Osteoblast (primary cell): ENCODE results near the gene CHPF. TPM values are rescaled to one million over a fixed set of nuclear protein-coding genes. Genes with fewer than 3 reads are reported as not detected.

Experiments used
- DNase-seq: peaks from one replicate; pipeline ENCODE4 v3.0.0; 2011; ENCODE audit warnings: low spot score, mixed read lengths; ENCODE audit not compliant: insufficient read length; ENCODE audit errors: missing footprints
- H2AFZ ChIP-seq: 2 replicates; pipeline ENCODE4 v1.6.0; 2011; ENCODE audit warnings: mild to moderate bottlenecking, low read length
- H3K27ac ChIP-seq: 2 replicates; pipeline ENCODE4 v1.5.1; 2011; ENCODE audit warnings: mild to moderate bottlenecking, low read depth, low read length, moderate library complexity
- H3K27me3 ChIP-seq: 2 replicates; pipeline ENCODE4 v1.6.0; 2012; ENCODE audit warnings: mild to moderate bottlenecking, control low read depth, inconsistent platforms, low read length, moderate library complexity; ENCODE audit not compliant: insufficient read depth
- H3K36me3 ChIP-seq: 2 replicates; pipeline ENCODE4 v1.5.1; 2011; ENCODE audit warnings: mild to moderate bottlenecking, low read length, control low read depth, moderate library complexity; ENCODE audit not compliant: insufficient read depth
- H3K4me1 ChIP-seq: 2 replicates; pipeline ENCODE4 v1.5.1; 2011; ENCODE audit warnings: mild to moderate bottlenecking, low read length, control low read depth, moderate library complexity; ENCODE audit not compliant: insufficient read depth
- H3K4me2 ChIP-seq: 2 replicates; pipeline ENCODE4 v1.6.0; 2011; ENCODE audit warnings: mild to moderate bottlenecking, low read length; ENCODE audit not compliant: insufficient read depth
- H3K4me3 ChIP-seq: fragments of 200-600 bp; sonication (generic); 3 replicates; pipeline ENCODE4 v1.5.1; 2012; ENCODE audit warnings: mild to moderate bottlenecking, low read length, inconsistent platforms; ENCODE audit not compliant: insufficient read depth
- H3K79me2 ChIP-seq: 2 replicates; pipeline ENCODE4 v1.6.0; 2012; ENCODE audit warnings: mild to moderate bottlenecking, low read length, control low read depth, inconsistent platforms; ENCODE audit not compliant: insufficient read depth
- H3K9me3 ChIP-seq: 2 replicates; pipeline ENCODE4 v1.5.1; 2011; ENCODE audit warnings: low read depth, low read length, control low read depth
- H4K20me1 ChIP-seq: 2 replicates; pipeline ENCODE4 v1.6.0; 2012; ENCODE audit warnings: mild to moderate bottlenecking, low read length, control low read depth; ENCODE audit not compliant: insufficient read depth
- total RNA-seq: library from RNA; depleted of rRNA; stranded (reverse); fragments of >200 nt; gene quantifications from 2 replicates; pipeline ENCODE4 v1.2.3, GENCODE V29; 2012
- TF ChIP-seq, protein P1 (sequence below): IDR thresholded peaks from 2 replicates; pipeline ENCODE4 v1.5.1; 2011; ENCODE audit warnings: mild to moderate bottlenecking, low read depth, low read length, moderate library complexity; ENCODE audit errors: extremely low read depth

CHPF gene
- total RNA-seq, 1 donor, result 192 TPM

DNA sequence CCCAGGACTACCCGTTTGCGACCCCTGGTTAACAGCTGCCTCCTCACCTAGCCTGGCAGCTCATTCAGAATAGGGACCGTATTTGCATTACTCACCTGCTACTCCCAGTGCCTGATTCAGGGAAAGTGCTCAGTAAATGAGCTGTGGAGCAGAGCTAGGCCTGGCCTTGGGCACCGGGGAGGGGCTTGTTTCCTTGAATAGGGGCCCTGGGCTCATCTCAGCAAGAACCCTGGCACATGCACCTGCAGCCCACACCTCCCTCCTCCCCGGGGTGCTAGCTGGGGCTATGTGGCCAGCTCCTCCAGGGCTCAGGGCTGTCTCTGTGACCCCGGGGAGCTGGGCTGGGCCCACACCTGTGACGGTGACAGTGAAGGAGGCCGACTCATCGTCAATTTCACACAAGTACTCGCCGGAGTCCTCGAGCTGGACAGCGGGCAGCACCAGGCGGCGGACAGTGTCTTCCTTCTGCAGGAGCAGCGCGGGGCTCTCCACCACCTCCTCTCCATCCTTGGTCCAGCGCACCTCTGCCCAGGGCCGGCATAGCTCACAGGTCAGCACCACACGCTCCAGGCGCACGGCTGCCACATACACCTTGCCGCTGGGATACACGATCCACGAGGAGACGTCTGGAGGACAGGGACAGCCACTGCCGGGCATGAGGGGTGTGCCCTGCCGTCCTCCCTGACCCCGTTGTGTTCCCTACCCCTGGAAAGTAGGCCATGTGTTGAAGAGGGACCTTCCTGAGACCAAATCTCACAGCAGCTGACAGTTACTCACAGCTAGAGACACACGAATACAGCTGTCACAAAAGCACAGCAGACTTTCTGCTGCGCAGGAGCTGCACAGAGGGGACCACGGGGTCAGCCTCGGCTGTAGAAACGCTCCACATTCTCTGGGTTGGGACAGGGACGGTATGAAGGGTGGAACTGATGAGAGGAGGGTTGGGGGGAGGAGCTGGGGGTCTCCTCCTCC is 18.7 kb upstream of the CHPF start:
- H3K27me3 ChIP-seq, result no peaks in the 10 kb centered on the region
- H3K4me3 ChIP-seq, result no peak overlapping the region
- H3K79me2 ChIP-seq, result no peaks in the 10 kb centered on the region
- H4K20me1 ChIP-seq, result peaks cover 8% of the 10 kb centered on the region
- no peak overlapping the region for H2AFZ ChIP-seq
- peak; percentile 55 for DNase-seq
- no peaks in the 10 kb centered on the region for H3K4me1 ChIP-seq
- H3K36me3 ChIP-seq, result no peaks in the 10 kb centered on the region
- no peaks in the 10 kb centered on the region for H3K9me3 ChIP-seq
- H3K27ac ChIP-seq, result no peak overlapping the region
- no peak overlapping the region for H3K4me2 ChIP-seq
- TF ChIP-seq, protein P1, sequence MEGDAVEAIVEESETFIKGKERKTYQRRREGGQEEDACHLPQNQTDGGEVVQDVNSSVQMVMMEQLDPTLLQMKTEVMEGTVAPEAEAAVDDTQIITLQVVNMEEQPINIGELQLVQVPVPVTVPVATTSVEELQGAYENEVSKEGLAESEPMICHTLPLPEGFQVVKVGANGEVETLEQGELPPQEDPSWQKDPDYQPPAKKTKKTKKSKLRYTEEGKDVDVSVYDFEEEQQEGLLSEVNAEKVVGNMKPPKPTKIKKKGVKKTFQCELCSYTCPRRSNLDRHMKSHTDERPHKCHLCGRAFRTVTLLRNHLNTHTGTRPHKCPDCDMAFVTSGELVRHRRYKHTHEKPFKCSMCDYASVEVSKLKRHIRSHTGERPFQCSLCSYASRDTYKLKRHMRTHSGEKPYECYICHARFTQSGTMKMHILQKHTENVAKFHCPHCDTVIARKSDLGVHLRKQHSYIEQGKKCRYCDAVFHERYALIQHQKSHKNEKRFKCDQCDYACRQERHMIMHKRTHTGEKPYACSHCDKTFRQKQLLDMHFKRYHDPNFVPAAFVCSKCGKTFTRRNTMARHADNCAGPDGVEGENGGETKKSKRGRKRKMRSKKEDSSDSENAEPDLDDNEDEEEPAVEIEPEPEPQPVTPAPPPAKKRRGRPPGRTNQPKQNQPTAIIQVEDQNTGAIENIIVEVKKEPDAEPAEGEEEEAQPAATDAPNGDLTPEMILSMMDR, result no peak

GRCh38 chr2:219561179-219562048 is 17.8 kb upstream of the CHPF start:
- TF ChIP-seq, protein P1, result no peak
- Histone ChIP-seq H3K27me3 (no peaks in the 10 kb centered on the region), H3K79me2 (no peaks in the 10 kb centered on the region), H3K4me3 (no peak overlapping the region), H2AFZ (no peak overlapping the region), H3K4me1 (no peaks in the 10 kb centered on the region), H3K27ac (no peak overlapping the region), H4K20me1 (peaks cover 5% of the 10 kb centered on the region), H3K9me3 (no peaks in the 10 kb centered on the region), H3K36me3 (no peaks in the 10 kb centered on the region), H3K4me2 (no peak overlapping the region)
- DNase-seq, result peak; percentile 76

- H3K4me2 ChIP-seq, result no peak overlapping the region
- peak; percentile 81 for DNase-seq
- TF ChIP-seq, protein P1, result no peak
- H3K4me1 ChIP-seq, result no peaks in the 10 kb centered on the region
- no peaks in the 10 kb centered on the region for H3K9me3 ChIP-seq
- H4K20me1 ChIP-seq, result peaks cover 4% of the 10 kb centered on the region
- H3K36me3 ChIP-seq, result no peaks in the 10 kb centered on the region
- no peak overlapping the region for H3K27ac ChIP-seq
- no peaks in the 10 kb centered on the region for H3K27me3 ChIP-seq
- no peak overlapping the region for H3K4me3 ChIP-seq
- H3K79me2 ChIP-seq, result no peaks in the 10 kb centered on the region
- H2AFZ ChIP-seq, result no peak overlapping the region
Measured at GRCh38 chr2:219560893-219561178, 17.2 kb upstream of the CHPF start.
